Mucosa of descending colon (tissue), 3 donors: ENCODE results near the gene IAH1. TPM values are rescaled to one million over a fixed set of nuclear protein-coding genes. Genes with fewer than 3 reads are reported as not detected.

Experiments used
- ATAC-seq: fragments of 200-7000 bp; cut with Tn5 transposase; one replicate; pipeline ENCODE4 v1.9.1; 2020; ENCODE audit warnings: mild to moderate bottlenecking, moderate library complexity
- DNase-seq, 3 donors: peaks; one replicate each; pipeline ENCODE4 v3.0.0-alpha.2; 2020
- H3K36me3 ChIP-seq: fragments of 200-600 bp; one replicate; pipeline ENCODE4 v1.8.0; 2021; ENCODE audit warnings: low read depth, mild to moderate bottlenecking
- H3K4me1 ChIP-seq: fragments of 200-600 bp; one replicate; pipeline ENCODE4 v1.8.0; 2021; ENCODE audit warnings: low read depth, mild to moderate bottlenecking
- H3K4me3 ChIP-seq: fragments of 200-600 bp; one replicate; pipeline ENCODE4 v1.8.0; 2021; ENCODE audit warnings: mild to moderate bottlenecking
- H3K9me3 ChIP-seq: fragments of 200-600 bp; one replicate; pipeline ENCODE4 v1.8.0; 2021; ENCODE audit warnings: mild to moderate bottlenecking
- CTCF ChIP-seq: fragments of 200-600 bp; IDR thresholded peaks from one replicate; pipeline ENCODE4 v1.8.0; 2022; ENCODE audit warnings: antibody characterized with exemption, mild to moderate bottlenecking
- intact Hi-C, 2 donors: fragments of 100-400 bp; cut with DNase I in 1 of 2; cut with micrococcal nuclease in 1 of 2; formaldehyde crosslinking; loops; one replicate each; pipeline versions ENCODE4 v1.11.0 to v1.11.1; 2022; cut with DNase I, micrococcal nuclease
- total RNA-seq, 3 donors: library from RNA; stranded (reverse); fragmentation: NEBNext Ultra II Directional in 2 of 3; extraction: Animal tissue kit (Norgen Biotek cat#: 25700) in 2 of 3; gene quantifications; one replicate each; pipeline versions ENCODE4 v1.2.1 to v1.2.4, GENCODE V29; 2021 to 2023
- donor health status: DM: no; HTN: no; CAD: no; lungs with moderate emphysema.
- donor health status: DM: no; HTN: no; CAD: no.
- donor health status: DM: no; HTN: yes; CAD: no.

IAH1 gene
- total RNA-seq, 3 donors from 2014 or later, result 36.9 to 58.4 (median 49.3) TPM

DNA sequence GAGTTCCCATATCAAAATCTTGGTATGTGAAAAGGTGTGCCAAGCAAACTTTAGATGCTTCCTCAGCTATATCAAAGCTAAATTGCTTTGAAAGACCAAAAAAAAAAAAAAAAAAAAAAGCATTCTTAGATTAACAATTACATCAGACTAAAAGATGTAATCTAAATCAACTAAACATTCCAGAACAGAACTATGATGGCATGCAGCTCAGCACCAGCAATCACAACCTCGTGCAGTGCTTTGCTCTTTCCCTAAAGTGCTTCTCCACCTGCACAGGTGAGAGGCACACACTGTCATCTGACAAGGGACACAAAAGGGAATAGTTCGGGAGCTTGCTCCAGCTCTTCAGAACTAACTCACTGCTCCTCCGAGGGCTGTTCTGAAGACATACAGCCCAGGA lies 43.8 kb downstream of the IAH1 start:
- intact Hi-C loops, result no loop called here
- DNase-seq (no peak), ATAC-seq (no peak)
- Histone ChIP-seq H3K9me3 (no peaks in the 10 kb centered on the region), H3K4me1 (no peaks in the 10 kb centered on the region), H3K36me3 (no peaks in the 10 kb centered on the region), H3K4me3 (no peak overlapping the region)
- TF ChIP-seq CTCF, result no peak

DNA sequence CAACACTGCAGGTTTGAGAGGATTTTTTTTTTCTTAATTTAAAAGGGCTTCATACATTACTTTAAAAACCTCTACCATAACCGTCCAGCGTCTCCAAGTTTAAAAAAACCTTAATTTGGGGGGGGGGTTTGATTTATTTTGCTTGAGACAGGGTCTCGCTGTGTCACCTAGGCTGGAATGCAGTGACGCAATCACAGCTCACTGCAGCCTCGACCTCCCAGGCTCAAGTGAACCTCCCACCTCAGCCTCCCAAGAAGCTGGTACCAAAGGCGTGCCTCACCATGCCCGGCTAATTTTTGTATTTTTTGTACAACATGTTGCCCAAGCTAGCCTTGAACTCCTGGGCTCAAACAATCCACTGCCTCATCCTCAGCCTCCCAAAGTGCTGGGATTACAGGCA lies 44.4 kb downstream of the IAH1 start:
- DNase-seq (no peak), ATAC-seq (no peak)
- H3K9me3 ChIP-seq, result no peaks in the 10 kb centered on the region
- intact Hi-C loops, result no loop called here
- H3K4me1 ChIP-seq, result no peaks in the 10 kb centered on the region
- no peak overlapping the region for H3K4me3 ChIP-seq
- TF ChIP-seq CTCF, result no peak
- no peaks in the 10 kb centered on the region for H3K36me3 ChIP-seq

- no peak overlapping the region for H3K4me3 ChIP-seq
- no peaks in the 10 kb centered on the region for H3K4me1 ChIP-seq
- intact Hi-C loops, result no loop called here
- no peaks in the 10 kb centered on the region for H3K36me3 ChIP-seq
- ATAC-seq (no peak), DNase-seq (no peak)
- TF ChIP-seq CTCF, result no peak
- H3K9me3 ChIP-seq, result no peaks in the 10 kb centered on the region
Observed at GRCh38 chr2:9519250-9519649, 44.9 kb downstream of the IAH1 start.

GRCh38 chr2:9524291-9524690 lies 49.9 kb downstream of the IAH1 start:
- DNase-seq (no peak), ATAC-seq (no peak)
- Histone ChIP-seq H3K36me3 (peaks cover 3% of the 10 kb centered on the region), H3K4me3 (no peak overlapping the region), H3K9me3 (no peaks in the 10 kb centered on the region), H3K4me1 (no peaks in the 10 kb centered on the region)
- no peak for TF ChIP-seq CTCF
- intact Hi-C loops, result no loop called here

- H3K4me3 ChIP-seq, result no peak overlapping the region
- intact Hi-C loops, result no loop called here
- no peaks in the 10 kb centered on the region for H3K4me1 ChIP-seq
- no peaks in the 10 kb centered on the region for H3K9me3 ChIP-seq
- ATAC-seq (no peak), DNase-seq (no peak)
- TF ChIP-seq CTCF, result no peak
- peaks cover 3% of the 10 kb centered on the region for H3K36me3 ChIP-seq
Observed at GRCh38 chr2:9525266-9525665, 50.9 kb downstream of the IAH1 start.
